IgD-negative memory B cell (primary cell): ENCODE measurements around the gene CLCNKB. TPM values are rescaled to one million over a fixed set of nuclear protein-coding genes. Genes with fewer than 3 reads are reported as not detected.
A peak's percentile ranks its signal among the peaks of the same experiment; 100 is the strongest.

ENCODE experiments used
- H3K27ac Mint-ChIP-seq, 3 donors: one replicate each; pipeline ENCODE4 v1.8.0; 2020 to 2022; ENCODE audit warnings: mild to moderate bottlenecking in 3 of 3, mixed read lengths in 3 of 3, moderate library complexity in 1 of 3
- H3K27me3 Mint-ChIP-seq: one replicate; pipeline ENCODE4 v1.8.0; 2021; ENCODE audit warnings: mixed read lengths
- H3K36me3 Mint-ChIP-seq: one replicate; pipeline ENCODE4 v1.8.0; 2020; ENCODE audit warnings: mild to moderate bottlenecking, mixed read lengths
- H3K4me1 Mint-ChIP-seq, 3 donors: one replicate each; pipeline ENCODE4 v1.8.0; 2020 to 2022; ENCODE audit warnings: mixed read lengths in 3 of 3, mild to moderate bottlenecking in 1 of 3
- H3K4me3 Mint-ChIP-seq, 4 donors: one replicate each; pipeline ENCODE4 v1.8.0; 2020 to 2022; ENCODE audit warnings: mild to moderate bottlenecking in 4 of 4, mixed read lengths in 4 of 4, moderate library complexity in 3 of 4
- H3K9me3 Mint-ChIP-seq, 3 donors: one replicate each; pipeline ENCODE4 v1.8.0; 2020 to 2021; ENCODE audit warnings: mixed read lengths in 3 of 3, mild to moderate bottlenecking in 1 of 3
- polyA plus RNA-seq: library from polyadenylated mRNA; unstranded; fragments of 300-500 nt; fragmentation: Illumina TruSeq; gene quantifications from one replicate; pipeline ENCODE4 v1.2.3, GENCODE V29; 2021

The CLCNKB gene
- polyA plus RNA-seq, 1 donor from 2014 or later: not detected

DNA sequence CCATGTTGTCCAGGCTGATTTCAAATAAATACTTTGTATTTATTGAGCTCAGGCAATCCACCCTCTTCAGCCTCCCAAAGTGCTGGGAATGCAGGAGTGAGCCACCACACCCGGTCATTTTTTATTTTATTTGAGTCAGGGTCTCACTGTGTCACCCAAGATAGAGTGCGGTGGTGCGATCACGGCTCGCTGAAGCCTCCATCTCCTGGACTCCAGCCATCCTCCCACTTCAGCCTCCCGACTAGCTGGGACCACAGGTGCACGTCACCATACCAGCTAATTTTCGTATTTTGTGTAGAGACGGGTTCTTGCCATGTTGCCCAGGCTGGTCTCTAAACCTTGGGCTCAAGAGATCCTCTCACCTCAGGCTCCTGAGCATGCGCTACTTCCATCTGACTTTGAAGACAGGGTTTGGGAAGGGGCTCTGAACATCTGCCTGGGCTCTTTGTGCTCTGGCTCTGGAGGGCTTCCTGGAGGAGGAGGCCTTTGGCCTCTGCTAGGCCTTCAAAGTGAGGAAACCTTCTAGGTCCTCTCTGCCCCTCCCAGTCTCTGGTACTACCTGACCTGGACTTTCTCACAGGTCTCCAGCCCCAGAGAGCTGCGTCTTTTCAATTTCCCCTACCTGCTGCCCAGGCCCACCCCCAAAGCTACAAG, 31.5 kb upstream of the CLCNKB start:
- H3K4me3 Mint-ChIP-seq: peak overlapping the region; percentile 14 to 63 (median 52)
- H3K27me3 Mint-ChIP-seq: peaks cover 2% of the 10 kb centered on the region
- no peaks in the 10 kb centered on the region for H3K36me3 Mint-ChIP-seq
- peak overlapping the region in 1 of 3 donors; percentile 50 for H3K27ac Mint-ChIP-seq
- H3K4me1 Mint-ChIP-seq: peaks cover 11 to 12% (median 12%) of the 10 kb centered on the region in 3 donors
- H3K9me3 Mint-ChIP-seq: no peaks in the 10 kb centered on the region

DNA sequence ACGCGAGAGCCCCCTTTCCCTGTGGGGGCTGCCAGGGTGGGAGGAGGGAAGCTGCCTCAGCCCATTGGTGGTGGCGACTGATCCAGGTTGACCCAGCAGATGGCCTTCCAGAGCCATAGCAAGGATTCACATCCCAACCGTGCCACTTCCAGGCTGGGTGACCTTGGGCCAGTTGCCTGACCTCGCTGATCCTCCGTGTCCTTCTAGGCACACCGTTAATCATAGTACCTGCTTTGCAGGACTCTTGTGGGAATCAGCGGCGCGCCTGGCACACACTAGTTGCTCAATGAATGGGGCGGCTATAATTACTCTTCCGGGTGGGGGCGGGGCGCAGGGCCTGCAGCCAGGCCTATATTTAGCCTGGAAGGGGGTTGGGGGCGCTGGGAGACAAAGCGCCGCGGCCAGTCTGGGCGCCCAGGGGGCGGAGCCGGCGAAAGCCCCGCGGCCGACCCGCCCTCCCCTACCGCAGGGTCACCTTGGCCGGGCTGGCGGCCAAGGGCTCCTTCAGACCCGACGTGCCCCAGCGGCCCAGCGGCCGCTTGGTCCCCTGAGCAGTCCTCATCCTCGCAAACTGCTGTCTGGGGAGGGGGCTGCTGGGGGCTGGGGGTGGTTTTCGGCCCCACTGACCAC, 30.9 kb upstream of the CLCNKB start:
- Mint-ChIP-seq H3K27me3 (peaks cover 2% of the 10 kb centered on the region), H3K9me3 (no peaks in the 10 kb centered on the region), H3K27ac (peak overlapping the region in 1 of 3 donors; percentile 50), H3K4me1 (peaks cover 11 to 12% (median 12%) of the 10 kb centered on the region in 3 donors), H3K4me3 (peak overlapping the region; percentile 14 to 63 (median 52)), H3K36me3 (no peaks in the 10 kb centered on the region)

DNA sequence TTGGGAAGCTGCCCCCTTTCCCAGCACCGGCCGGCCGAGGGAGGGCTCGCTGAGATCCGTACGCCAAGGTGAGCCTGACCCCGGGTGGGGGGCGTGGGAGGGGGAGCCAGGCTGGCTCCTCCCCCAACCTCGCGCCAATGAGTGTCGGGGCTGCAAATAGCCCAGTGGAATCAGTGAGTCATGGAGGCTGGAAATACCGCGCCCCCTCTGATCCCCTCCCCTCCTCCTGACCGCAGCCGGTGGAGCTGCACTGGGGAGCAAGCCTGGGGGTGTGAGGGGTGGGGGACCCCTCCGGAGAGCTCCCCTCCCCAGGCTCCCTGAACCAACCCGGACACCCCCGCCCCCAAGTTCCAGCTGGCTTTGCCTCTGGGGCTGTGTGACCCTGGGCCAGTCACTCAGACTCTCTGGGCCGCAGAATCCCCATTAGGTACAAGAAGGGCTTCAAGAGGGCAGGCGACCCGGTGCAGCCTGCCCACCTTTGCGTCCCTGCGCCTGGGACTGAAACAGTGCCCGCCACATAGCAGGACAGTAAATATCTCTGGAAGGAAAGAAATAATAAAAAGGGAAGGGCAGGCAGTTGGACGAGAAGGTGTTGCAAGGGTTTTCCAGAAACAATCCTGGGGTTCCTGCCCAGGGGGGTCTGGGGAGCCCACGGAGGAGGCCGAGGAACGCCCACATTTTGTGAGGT, 30.2 kb upstream of the CLCNKB start:
- H3K4me3 Mint-ChIP-seq: peak overlapping the region in 3 of 4 donors; percentile 47 to 62 (median 49)
- no peaks in the 10 kb centered on the region for H3K9me3 Mint-ChIP-seq
- peaks cover 12 to 14% (median 12%) of the 10 kb centered on the region in 3 donors for H3K4me1 Mint-ChIP-seq
- H3K27ac Mint-ChIP-seq: no peak overlapping the region
- no peaks in the 10 kb centered on the region for H3K36me3 Mint-ChIP-seq
- H3K27me3 Mint-ChIP-seq: peaks cover 2% of the 10 kb centered on the region

DNA sequence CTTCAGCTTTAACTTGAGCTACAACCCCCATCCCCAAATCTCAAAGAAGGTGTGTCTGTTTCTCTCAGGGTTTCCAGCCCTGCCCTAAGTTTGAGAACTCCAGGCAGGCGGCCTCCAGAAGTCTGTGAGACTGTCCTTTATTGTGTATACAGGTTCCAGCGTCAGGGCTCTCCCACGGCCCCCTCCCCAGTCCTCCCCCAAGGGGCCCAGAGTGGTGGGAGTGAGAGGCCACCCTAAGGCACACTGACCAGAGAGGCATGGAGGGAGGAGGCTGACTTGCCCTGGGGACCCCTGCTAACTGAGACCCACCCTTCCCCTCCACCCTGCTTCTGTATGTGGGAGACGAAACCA, 29.7 kb upstream of the CLCNKB start:
- Mint-ChIP-seq H3K27me3 (peaks cover 2% of the 10 kb centered on the region), H3K4me3 (peak overlapping the region in 2 of 4 donors; percentile 28 to 49), H3K4me1 (peaks cover 12 to 14% (median 12%) of the 10 kb centered on the region in 3 donors), H3K36me3 (no peaks in the 10 kb centered on the region), H3K9me3 (no peaks in the 10 kb centered on the region), H3K27ac (no peak overlapping the region)

DNA sequence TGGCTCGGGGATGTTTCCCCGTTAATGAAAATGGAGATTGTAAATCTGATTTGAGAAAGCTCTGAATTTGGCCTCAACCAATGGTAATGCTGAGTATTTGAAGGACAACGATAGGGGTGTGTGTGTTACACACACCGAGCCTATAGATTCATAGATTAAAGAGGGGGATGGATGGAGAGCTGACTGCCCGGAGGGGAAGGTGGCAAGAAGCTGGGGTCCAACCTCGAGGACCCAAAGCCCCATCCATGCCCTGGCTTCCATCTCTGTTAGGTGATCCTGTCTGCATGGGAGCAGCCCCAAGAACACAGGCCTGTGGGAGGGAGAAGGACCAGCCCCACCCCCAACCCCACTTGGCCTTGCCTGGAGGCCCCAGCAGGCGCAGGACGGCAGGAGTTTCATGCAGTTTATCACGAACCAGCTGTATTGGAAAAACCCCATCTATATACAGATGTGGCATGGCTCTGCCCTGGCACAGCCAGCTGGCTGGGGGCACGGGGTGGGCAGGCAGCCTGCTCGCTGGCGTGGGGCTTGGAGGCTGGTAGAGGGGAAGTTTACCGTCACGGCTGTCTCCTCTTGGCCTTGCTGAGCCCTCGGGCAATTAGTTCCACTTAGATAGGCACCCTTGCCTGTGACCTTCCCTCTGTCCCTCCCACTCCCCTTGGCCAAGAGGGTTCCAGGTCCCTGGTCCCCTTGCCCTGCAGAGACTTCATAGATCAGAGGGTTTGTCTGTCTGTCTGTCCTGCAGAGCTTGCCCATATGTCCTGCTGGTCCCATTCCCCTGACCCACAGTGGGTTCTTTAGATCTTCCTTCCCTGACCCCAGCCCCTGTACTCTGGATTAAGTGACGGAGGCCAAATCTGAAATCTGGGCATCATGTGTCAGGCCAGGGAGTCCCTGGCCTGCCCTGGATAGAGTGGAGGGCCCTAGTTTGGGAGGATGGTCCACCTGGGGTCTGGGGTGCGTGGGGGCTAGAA, 28.8 kb upstream of the CLCNKB start:
- H3K4me1 Mint-ChIP-seq: peaks cover 8 to 14% (median 12%) of the 10 kb centered on the region in 3 donors
- H3K9me3 Mint-ChIP-seq: no peaks in the 10 kb centered on the region
- peak overlapping the region in 1 of 3 donors; percentile 32 for H3K27ac Mint-ChIP-seq
- no peaks in the 10 kb centered on the region for H3K36me3 Mint-ChIP-seq
- H3K4me3 Mint-ChIP-seq: peak overlapping the region in 3 of 4 donors; percentile 36 to 60 (median 46)
- peaks cover 2% of the 10 kb centered on the region for H3K27me3 Mint-ChIP-seq

GRCh38 chr1:16015491-16015890, 28.1 kb upstream of the CLCNKB start:
- Mint-ChIP-seq H3K9me3 (no peaks in the 10 kb centered on the region), H3K4me3 (no peak overlapping the region), H3K36me3 (no peaks in the 10 kb centered on the region), H3K4me1 (peaks cover 8 to 14% (median 12%) of the 10 kb centered on the region in 3 donors), H3K27me3 (peaks cover 2% of the 10 kb centered on the region), H3K27ac (peak overlapping the region in 1 of 3 donors; percentile 32)

DNA sequence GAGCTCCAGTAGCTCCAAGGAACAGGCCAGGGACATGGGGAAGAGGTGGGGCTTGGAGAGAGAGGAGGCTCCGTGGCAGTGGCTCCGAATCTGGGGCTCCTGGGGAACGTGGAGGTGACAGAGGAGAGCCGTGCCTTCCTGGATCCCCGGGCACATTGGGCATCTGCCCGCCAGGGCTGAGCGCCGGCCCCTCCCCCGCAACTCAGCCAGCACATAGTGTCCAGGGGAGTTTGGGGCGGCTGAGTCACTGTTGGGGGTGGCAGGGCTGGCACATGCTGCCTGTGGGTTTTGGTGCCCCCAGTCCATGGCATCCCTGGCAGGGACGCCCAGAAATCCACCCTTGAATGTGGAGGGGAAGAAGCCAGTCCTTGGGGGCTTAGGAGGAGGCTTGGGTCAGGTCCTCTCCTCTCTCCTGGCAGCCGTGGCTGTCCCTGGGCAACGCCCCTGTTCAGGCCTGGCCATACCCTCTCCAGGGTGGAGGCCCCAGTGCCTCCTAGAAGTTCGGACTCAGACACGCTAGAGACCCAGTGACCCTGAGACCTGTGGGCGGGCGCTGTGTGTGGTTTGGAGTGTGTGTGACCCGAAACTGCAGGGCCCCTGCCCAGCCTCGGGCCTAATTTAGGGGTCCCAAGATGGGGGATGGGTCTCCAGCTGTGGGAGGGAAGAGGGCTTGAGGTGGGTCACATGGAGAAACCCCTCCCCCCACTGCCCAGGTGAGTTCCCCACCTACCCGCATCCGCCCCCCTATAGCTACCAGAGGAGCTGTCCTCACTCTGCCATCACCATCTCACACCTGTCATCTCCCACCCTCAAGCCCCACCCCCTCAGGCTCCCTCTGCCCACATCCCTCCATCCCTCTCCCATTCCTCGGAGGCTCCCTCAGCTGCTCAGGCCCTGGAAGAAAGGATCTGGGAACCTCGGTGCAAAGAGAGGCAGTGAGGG, 27.4 kb upstream of the CLCNKB start:
- peaks cover 8 to 14% (median 12%) of the 10 kb centered on the region in 3 donors for H3K4me1 Mint-ChIP-seq
- no peak overlapping the region for H3K4me3 Mint-ChIP-seq
- H3K9me3 Mint-ChIP-seq: no peaks in the 10 kb centered on the region
- H3K36me3 Mint-ChIP-seq: no peaks in the 10 kb centered on the region
- H3K27ac Mint-ChIP-seq: no peak overlapping the region
- peaks cover 2% of the 10 kb centered on the region for H3K27me3 Mint-ChIP-seq

- H3K27ac Mint-ChIP-seq: no peak overlapping the region
- peak overlapping the region in 1 of 4 donors; percentile 57 for H3K4me3 Mint-ChIP-seq
- peaks cover 8 to 14% (median 12%) of the 10 kb centered on the region in 3 donors for H3K4me1 Mint-ChIP-seq
- no peaks in the 10 kb centered on the region for H3K9me3 Mint-ChIP-seq
- peaks cover 5% of the 10 kb centered on the region for H3K27me3 Mint-ChIP-seq
- no peaks in the 10 kb centered on the region for H3K36me3 Mint-ChIP-seq
These were observed 26.5 kb upstream of the CLCNKB start for GRCh38 chr1:16017076-16017460.

DNA sequence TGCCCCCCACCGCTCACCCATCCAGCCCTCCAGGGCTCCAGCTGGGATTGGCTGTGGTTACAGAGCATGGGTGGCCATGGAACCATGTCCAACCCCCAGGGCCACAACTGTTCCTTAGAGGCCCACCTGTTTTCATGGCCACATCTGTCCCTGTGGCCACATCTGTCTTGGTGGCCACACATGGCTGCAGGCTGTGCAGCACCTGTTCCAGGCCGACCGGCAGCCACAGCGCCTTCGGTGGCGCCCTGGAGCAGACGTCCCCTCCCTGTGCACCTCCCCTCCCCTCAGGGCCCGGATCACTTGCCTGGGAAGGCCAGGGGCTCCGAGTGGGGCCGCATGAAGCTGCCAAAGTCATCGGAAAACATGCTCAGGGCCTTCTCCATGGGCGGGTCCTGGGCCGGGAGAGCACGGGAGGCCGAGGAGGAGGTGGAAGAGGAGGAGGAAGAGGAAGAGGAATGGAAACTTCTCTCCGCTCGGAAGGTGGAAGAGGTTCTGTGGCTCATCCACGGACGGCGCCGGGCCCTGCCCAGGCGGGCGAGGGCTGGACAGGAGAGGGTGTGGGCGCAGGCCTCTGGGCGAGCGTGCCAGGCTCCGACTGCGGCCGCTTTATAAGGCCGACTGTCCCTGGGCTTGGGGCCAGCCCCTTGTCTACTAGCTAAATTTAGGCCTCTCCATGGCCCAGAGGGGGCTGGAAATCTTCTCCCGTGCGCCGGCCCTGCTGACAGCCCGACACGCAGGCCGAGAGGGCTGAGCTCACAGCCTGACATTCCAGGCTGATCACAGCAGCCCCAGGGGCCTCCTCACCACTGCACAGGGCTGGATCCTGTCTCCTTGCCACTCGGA, 25.9 kb upstream of the CLCNKB start, which contains the start of gene HSPB7:
HSPB7 (minus strand) TSS at position 583 of the 843 bp plus-strand sequence; CDS start at position 503, 80 bp downstream.
- Mint-ChIP-seq H3K36me3 (no peaks in the 10 kb centered on the region), H3K4me1 (peaks cover 8 to 10% (median 8%) of the 10 kb centered on the region in 3 donors), H3K27ac (no peak within 1 kb of the TSS), H3K27me3 (peaks cover 5% of the 10 kb centered on the region), H3K4me3 (peak within 1 kb of the TSS in 2 of 4 donors; percentile 12 to 57), H3K9me3 (no peaks in the 10 kb centered on the region)

DNA sequence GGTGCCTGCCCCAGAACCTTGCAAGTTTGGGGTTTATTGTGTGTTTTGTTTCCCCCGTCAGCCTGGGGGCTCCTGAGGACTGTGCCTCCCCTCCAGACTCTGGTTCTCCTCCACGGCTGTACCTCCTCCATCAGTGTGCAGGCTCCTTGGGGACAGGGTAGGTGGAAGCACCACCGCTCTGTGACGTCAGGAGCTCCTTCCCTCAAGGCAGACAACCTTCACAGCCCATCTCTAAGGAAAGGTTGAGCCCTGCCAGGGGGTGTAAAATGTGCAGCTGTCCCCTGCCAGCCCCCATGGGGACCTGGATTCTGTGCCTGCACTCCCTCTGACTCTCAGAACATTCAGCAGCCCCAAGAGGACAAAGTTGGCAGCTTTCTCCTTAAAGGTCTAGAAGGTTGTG, 25.3 kb upstream of the CLCNKB start:
- H3K27me3 Mint-ChIP-seq: peaks cover 5% of the 10 kb centered on the region
- H3K36me3 Mint-ChIP-seq: no peaks in the 10 kb centered on the region
- H3K27ac Mint-ChIP-seq: no peak overlapping the region
- peak overlapping the region in 1 of 4 donors; percentile 12 for H3K4me3 Mint-ChIP-seq
- no peaks in the 10 kb centered on the region for H3K9me3 Mint-ChIP-seq
- H3K4me1 Mint-ChIP-seq: peaks cover 7 to 9% (median 8%) of the 10 kb centered on the region in 3 donors

DNA sequence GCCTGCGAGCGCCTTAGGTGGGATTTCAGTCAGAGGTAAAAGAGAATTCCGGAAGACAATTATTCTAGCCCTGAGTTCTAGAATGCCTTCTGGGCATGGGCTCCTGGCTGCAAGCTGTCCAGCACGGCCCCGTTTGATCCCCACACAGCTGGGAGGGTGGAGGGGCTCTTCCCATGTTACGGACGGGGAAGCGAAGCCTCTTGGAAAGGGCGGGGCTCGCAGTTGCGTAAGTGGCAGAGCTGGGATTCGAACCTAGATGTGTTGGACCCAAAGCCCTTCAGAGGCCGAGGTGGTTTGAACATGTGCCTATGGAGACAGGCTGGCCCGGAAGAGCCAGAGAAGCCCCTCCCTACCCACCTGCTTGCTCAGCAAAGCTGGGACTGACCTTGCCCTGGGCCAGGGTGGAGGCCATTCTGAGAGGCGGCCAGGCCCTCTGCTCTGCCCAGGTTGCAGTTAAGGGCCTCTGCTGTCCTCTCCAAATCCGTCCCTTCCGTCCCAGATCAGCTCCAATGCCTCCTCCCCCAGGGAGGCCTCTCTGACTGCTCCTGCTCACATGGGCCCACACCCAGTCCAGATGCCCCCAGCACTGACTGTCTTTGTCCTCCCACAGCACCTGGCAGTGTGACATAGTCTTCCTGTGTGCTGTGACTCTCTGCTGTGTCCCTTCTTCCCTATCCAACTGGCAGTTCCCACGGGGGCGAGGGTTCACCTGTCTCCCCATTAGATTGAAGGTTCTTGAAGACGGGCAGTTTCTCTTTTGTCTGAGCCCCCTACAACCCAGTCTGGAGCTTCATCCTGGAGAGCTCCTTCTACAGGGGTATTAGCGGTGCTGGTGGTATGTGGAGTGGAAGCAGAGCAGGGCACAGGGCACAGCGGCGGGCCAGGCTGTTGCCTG, 24.6 kb upstream of the CLCNKB start:
- Mint-ChIP-seq H3K4me1 (peaks cover 7 to 9% (median 8%) of the 10 kb centered on the region in 3 donors), H3K36me3 (no peaks in the 10 kb centered on the region), H3K4me3 (no peak overlapping the region), H3K9me3 (no peaks in the 10 kb centered on the region), H3K27ac (no peak overlapping the region), H3K27me3 (peaks cover 9% of the 10 kb centered on the region)

GRCh38 chr1:16019644-16020277, 23.8 kb upstream of the CLCNKB start:
- H3K9me3 Mint-ChIP-seq: no peaks in the 10 kb centered on the region
- H3K36me3 Mint-ChIP-seq: no peaks in the 10 kb centered on the region
- H3K4me3 Mint-ChIP-seq: no peak overlapping the region
- peaks cover 9% of the 10 kb centered on the region for H3K27me3 Mint-ChIP-seq
- no peak overlapping the region for H3K27ac Mint-ChIP-seq
- peaks cover 1 to 4% (median 3%) of the 10 kb centered on the region in 3 donors for H3K4me1 Mint-ChIP-seq
